ENCODE data around the gene MRPL22. TPM values are rescaled to one million over a fixed set of nuclear protein-coding genes. Genes with fewer than 3 reads are reported as not detected.
"Not testable (repeated sequence)": the region's sequence is repeated elsewhere in the genome, so short reads cannot be mapped to it uniquely, and the experiment has no call there.

MRPL22 gene
- polyA plus RNA-seq, 1 of the 3 experiments (the other 2 are of a cell fraction) = 50.7 TPM

DNA sequence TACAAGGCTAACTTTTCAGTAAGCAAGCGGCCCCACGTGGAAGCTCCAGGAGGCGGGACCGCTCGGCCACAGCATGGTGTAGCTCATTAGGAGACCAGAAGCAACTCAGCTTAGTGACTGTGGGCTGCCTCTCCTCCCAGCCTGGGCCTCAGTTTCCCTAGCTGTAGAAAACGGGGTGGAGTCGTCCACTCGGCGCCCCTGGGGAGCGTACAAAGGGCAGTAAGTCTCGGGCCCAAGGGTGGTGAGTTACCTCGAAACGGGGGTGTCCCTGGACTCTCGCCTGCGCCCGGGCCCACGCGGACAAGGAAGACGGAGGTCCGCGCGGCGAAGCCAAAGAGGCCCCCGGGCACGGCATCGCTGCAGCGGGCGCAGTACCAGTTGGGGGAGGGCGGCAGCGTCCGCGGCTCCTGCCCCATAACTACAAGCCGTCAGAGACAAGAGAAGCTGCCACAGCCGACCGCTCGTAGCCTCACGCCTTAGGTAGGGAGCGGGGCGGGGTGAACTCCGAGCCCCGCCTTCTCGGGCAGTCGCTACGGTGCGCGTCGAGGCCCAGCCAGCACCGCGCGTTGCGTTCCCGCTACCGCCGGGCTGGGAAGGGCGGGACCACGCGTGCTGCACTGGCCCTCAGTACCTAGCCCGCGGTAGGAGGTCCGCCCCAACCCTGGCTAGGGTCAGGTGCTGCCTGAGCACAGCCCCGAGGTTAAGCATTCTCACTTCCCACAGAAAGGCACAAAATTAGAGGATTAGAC, 3.0 kb upstream of the MRPL22 start, which contains the start of gene GEMIN5:
Gene GEMIN5, minus strand, starts transcription at position 494 of the 749 bp plus-strand sequence. Its CDS starts 78 bp downstream, at position 416.
- POLR2A ChIA-PET = interaction anchor here (0.5 to 0.7 kb wide), 3 partner anchors 218 to 1548 kb away, joined by 3 read pairs; no protein-coding TSS in a partner anchor

DNA sequence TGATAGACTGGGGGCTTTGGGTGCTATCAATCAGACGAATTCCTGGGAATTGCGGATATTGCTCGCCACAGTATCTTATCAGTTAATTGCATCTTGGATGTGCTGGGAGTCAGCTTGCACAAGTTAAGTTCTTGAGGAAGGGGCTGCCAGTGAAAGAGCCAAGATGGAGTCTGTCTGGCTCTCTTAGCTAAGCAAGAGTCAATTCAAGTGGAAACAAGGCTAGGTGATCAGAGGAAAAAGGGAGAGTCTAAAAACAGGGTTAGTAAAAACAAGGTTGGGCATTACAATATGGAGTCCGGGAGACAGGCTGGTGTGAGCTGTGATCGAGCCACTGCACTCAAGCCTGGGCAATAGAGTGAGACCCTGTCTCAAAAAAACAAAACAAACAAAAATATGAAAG, 1.5 kb upstream of the MRPL22 start:
- H3K79me2 ChIP-seq (ENCODE audit: insufficient read depth) = peaks cover 60% of the 10 kb centered on the region
- WGBS (ENCODE audit: low lambda C conversion rate) = 93% methylated on average over 5 of the region's 5 CpGs
- H3F3A ChIP-seq (replicated peaks; ENCODE audit: insufficient read depth); H3K4me2 ChIP-seq; DNase-seq; H3K27ac ChIP-seq (ENCODE audit: low read depth in 2 of 2, low read length in 1 of 2); H3K4me3 ChIP-seq (ENCODE audit: low read depth in 2 of 2, low read length in 1 of 2); H4K20me1 ChIP-seq (ENCODE audit: insufficient read depth); H2AFZ ChIP-seq (ENCODE audit: low read depth); H3K9me3 ChIP-seq; H3K9me2 ChIP-seq; CTCF ChIA-PET; H3K9ac ChIP-seq; H3K27me3 ChIP-seq (ENCODE audit: insufficient read depth): not testable (repeated sequence)
- POLR2A ChIA-PET = interaction anchor here (0.7 kb wide), 1 partner anchor 198 kb away, joined by 3 read pairs; no protein-coding TSS in a partner anchor
- peaks cover 10 to 11% of the 10 kb centered on the region in 2 experiments for H3K36me3 ChIP-seq (replicated peaks in 1 of 2; ENCODE audit: control insufficient read depth in 1 of 2, insufficient read depth in 2 of 2, low read length in 1 of 2)
- H3K4me1 ChIP-seq (ENCODE audit: control insufficient read depth in 1 of 2, insufficient read depth in 2 of 2, low read depth in 1 of 2, low read length in 1 of 2) = peaks cover 7 to 15% of the 10 kb centered on the region in 2 experiments; a peak in 3 of 4 replicates

More for the DNA sequence above, 3.0 kb upstream of the MRPL22 start, which contains the start of gene GEMIN5:
- H3K27ac ChIP-seq (ENCODE audit: low read depth in 2 of 2, low read length in 1 of 2) = peak within 1 kb of the TSS; percentile 31 to 60; a peak in 2 of 4 replicates
- peaks cover 11 to 13% of the 10 kb centered on the region in 2 experiments for H3K36me3 ChIP-seq (replicated peaks in 1 of 2; ENCODE audit: control insufficient read depth in 1 of 2, insufficient read depth in 2 of 2, low read length in 1 of 2)
- peak within 1 kb of the TSS; percentile 94 for H2AFZ ChIP-seq (ENCODE audit: low read depth)
- DNase-seq = peak; percentile 97
- peaks cover 47% of the 10 kb centered on the region for H3K79me2 ChIP-seq (ENCODE audit: insufficient read depth)
- H3K9ac ChIP-seq = peak within 1 kb of the TSS; percentile 75; the same call in 1 of the 2 replicates
- no peaks in the 10 kb centered on the region for H3K9me2 ChIP-seq
- peak within 1 kb of the TSS; percentile 80 to 95 for H3K4me3 ChIP-seq (ENCODE audit: low read depth in 2 of 2, low read length in 1 of 2)
- peak within 1 kb of the TSS; percentile 91 for H3K4me2 ChIP-seq
- no peaks in the 10 kb centered on the region for H3F3A ChIP-seq (replicated peaks; ENCODE audit: insufficient read depth)
- TF ChIP-seq, protein P1, sequence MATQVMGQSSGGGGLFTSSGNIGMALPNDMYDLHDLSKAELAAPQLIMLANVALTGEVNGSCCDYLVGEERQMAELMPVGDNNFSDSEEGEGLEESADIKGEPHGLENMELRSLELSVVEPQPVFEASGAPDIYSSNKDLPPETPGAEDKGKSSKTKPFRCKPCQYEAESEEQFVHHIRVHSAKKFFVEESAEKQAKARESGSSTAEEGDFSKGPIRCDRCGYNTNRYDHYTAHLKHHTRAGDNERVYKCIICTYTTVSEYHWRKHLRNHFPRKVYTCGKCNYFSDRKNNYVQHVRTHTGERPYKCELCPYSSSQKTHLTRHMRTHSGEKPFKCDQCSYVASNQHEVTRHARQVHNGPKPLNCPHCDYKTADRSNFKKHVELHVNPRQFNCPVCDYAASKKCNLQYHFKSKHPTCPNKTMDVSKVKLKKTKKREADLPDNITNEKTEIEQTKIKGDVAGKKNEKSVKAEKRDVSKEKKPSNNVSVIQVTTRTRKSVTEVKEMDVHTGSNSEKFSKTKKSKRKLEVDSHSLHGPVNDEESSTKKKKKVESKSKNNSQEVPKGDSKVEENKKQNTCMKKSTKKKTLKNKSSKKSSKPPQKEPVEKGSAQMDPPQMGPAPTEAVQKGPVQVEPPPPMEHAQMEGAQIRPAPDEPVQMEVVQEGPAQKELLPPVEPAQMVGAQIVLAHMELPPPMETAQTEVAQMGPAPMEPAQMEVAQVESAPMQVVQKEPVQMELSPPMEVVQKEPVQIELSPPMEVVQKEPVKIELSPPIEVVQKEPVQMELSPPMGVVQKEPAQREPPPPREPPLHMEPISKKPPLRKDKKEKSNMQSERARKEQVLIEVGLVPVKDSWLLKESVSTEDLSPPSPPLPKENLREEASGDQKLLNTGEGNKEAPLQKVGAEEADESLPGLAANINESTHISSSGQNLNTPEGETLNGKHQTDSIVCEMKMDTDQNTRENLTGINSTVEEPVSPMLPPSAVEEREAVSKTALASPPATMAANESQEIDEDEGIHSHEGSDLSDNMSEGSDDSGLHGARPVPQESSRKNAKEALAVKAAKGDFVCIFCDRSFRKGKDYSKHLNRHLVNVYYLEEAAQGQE (IDR thresholded peaks at IDR 0.05; ENCODE audit: low read depth, low read length) = 0 out of 2 replicates have a peak, but pooled peaks have one; percentile 49
- TF ChIP-seq NFIC (IDR thresholded peaks at IDR 0.05; ENCODE audit: borderline replicate concordance) = peak; percentile 14; the same call in 1 of the 2 replicates
- TF ChIP-seq MXI1 (IDR thresholded peaks at IDR 0.05; ENCODE audit: low read depth, low read length) = peak; percentile 94
- TF ChIP-seq SMC3 (IDR thresholded peaks at IDR 0.05; ENCODE audit: low read depth, low read length) = no peak
- TF ChIP-seq SIN3A (IDR thresholded peaks at IDR 0.05; ENCODE audit: borderline replicate concordance, low read depth, low read length) = peak; percentile 62; the same call in 1 of the 2 replicates
- no peak for TF ChIP-seq RAD21 (IDR thresholded peaks at IDR 0.05; ENCODE audit: low read length)
- peak; percentile 33; the same call in 1 of the 2 replicates for TF ChIP-seq RCOR1 (IDR thresholded peaks at IDR 0.05; ENCODE audit: low read length)
- TF ChIP-seq EP300 (IDR thresholded peaks at IDR 0.05; ENCODE audit: borderline replicate concordance in 1 of 2, low read depth in 1 of 2, low read length in 1 of 2) = peak in 1 of 2 experiments; percentile 35; a peak in 1 of 4 replicates
- 0 out of 2 replicates have a peak, but pooled peaks have one; percentile 18 for TF ChIP-seq FOXM1 (IDR thresholded peaks at IDR 0.05; ENCODE audit: low read depth)
- peak; percentile 67 for TF ChIP-seq CHD2 (IDR thresholded peaks at IDR 0.05; ENCODE audit: low read length, partially characterized antibody)
- peak; percentile 69 for TF ChIP-seq ELF1 (IDR thresholded peaks at IDR 0.05)
- peak; percentile 60 for TF ChIP-seq POLR2AphosphoS5 (IDR thresholded peaks at IDR 0.05; ENCODE audit: low read depth, low read length)
- TF ChIP-seq TAF1 (IDR thresholded peaks at IDR 0.05; ENCODE audit: borderline replicate concordance, low read depth, low read length) = no peak; the same call in 1 of the 2 replicates
- TF ChIP-seq, protein P2, sequence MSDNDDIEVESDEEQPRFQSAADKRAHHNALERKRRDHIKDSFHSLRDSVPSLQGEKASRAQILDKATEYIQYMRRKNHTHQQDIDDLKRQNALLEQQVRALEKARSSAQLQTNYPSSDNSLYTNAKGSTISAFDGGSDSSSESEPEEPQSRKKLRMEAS (IDR thresholded peaks at IDR 0.05; ENCODE audit: low read depth) = peak; percentile 88; the same call in 1 of the 2 replicates
- H3K9me3 ChIP-seq = no peaks in the 10 kb centered on the region
- H4K20me1 ChIP-seq (ENCODE audit: insufficient read depth) = no peaks in the 10 kb centered on the region
- CTCF ChIA-PET = interaction anchor here (1.0 to 2.6 kb wide), 5 partner anchors 9 to 287 kb away, joined by 3 to 8 read pairs (median 4); no protein-coding TSS in a partner anchor
- peaks cover 7 to 15% of the 10 kb centered on the region in 2 experiments; a peak in 3 of 4 replicates for H3K4me1 ChIP-seq (ENCODE audit: control insufficient read depth in 1 of 2, insufficient read depth in 2 of 2, low read depth in 1 of 2, low read length in 1 of 2)
- WGBS (ENCODE audit: low lambda C conversion rate) = 0% methylated on average over 6 of the region's 61 CpGs
- no peaks in the 10 kb centered on the region for H3K27me3 ChIP-seq (ENCODE audit: insufficient read depth)
